GM19239 (cell line): Measurements from ENCODE around the gene MRPS2.

ENCODE experiments used
- DNase-seq: peaks from one replicate; pipeline ENCODE4 v3.0.0; 2011; ENCODE audit warnings: low spot score; ENCODE audit not compliant: insufficient read length
- FAIRE-seq: peaks from 2 replicates; lab custom pipeline; 2011; peaks lifted over from hg19 to GRCh38; lab: Jason Lieb, UNC

Gene MRPS2

DNA sequence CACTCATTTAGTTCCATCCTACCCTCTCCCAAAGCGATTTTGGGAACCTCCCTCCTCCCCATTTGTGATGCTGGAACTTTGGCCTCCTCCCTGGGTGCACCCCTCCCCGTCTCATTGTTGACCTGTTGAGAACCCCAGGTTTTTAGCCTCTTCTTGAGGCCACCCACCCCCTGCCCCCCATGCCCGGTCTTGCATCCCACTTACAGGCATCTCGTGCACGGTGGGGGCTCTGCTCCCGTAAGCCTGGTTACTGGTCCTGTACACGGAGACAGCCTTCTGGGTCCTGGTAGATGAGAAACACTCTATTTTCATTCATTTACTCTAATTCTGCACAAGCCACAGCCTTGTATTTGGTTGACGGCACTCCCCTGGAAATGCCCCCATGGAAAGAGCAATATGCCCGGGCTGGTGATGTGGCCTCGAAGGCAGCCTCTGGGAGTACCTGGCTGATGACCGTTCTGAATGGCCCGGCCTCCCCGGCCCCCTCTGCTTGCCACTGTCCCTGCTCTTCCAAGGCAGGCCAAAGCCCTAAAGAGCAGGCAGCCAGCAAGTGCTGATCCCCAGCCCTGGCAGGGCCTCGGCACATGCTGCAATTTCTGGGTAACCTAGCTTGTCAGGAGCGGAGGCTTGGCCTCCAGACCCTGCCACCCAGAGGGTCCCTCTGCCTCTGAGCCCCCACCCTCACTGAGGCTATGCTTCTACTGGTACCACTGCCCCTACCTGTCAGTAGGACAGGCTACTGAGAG lies 1.9 kb upstream of the MRPS2 start:
- no peak for DNase-seq
- FAIRE-seq, result no peak

DNA sequence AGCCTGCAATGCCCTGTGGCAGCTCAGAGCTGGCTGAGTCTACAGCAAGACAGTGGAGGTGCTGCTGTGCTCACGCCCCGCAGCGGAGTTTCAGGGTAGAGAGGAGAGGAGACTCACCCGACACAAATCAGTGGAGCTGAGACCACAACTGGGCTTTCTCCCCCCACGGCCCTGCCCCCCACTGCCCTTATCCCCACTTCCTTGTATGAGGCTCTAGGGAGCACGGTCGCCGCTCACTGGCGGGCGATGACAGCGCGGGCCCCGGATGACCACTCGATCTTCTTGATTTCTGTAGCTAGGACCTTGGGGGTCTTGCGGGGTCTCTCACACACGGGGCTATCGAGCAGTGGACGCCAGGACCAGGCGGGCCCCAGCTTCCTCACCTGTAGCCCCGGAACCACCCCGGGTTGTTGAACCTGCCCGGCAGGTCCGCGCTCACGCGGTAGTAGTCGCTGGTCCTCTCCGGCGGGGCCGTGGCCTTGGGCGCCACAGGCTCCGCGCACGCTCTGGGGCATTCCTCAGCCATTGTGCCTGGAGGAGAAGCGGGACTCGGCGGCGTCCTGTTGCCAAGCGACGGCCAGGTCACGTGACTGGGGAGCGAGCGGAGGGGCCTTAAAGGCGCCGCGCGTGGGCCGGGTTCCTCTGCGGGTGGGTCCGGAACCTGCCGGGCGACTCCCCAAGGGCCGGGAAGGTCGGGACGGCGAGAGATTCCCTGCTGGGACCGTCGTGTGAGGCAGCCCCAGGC lies 984 bp upstream of the MRPS2 start:
- DNase-seq (peak; percentile 89), FAIRE-seq (peak; percentile 86)

DNA sequence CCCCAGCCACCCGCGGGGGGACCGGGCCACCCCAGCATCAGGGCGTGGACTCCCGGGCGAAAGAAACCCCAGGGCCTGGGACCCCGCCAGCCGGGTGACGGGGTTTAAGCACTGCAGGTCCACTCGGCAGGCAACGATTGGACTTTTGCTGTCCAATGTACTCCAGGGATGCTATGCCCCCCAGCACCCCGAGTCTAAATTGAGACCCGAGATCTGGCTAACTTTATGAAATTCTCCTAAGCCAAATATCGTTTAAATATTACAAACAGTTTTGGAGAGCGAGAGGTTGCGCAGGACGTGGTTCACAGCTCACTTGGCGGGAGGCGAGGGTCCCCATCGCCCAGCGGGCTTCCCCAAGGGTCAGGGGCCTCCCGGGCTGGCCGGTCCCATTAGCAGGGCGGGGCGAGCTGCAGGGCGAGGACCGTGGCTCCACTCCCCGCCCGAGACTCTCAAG lies 384 bp upstream of the MRPS2 start:
- DNase-seq, result no peak

DNA sequence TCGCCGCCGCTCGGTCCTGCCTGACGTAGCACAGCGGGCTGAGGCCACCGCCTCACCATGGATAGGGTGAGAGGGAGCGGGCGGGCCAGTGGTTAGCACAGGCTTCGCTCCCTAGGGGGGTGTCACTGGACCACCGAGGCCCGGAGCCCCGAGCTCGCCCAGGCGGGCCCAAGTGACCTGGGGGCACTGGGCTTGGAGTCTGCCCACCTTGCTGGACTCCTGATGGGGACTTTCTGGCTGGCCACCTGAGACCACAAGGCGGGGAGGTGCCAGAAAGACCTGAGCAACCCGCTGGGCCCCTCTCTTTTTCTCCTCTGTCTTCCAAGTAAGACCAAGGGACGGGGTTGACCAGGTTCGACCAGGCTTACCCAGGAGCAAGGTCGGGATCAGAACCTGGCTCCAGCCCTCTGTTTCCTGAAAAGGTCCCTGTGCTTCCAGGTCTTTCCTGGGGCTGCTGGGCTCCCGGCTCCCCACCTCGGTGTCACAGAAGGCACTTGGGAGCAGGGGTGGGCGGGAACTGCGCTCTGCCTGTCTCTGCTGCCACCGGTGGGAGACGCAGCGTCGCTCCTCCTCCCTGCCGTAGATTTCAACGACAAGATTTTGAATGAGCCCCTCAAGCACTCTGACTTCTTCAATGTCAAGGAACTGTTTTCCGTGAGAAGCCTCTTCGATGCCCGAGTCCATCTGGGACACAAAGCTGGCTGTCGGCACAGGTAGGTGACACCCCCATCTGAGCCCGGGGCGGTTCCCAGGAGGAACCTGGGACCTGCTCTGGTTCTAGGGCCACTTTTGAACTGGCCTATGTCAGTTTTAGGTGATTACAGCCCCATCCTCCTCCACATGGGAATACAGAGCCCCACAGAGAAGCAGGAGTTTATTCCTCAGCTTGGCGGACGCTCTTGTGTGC lies 1.0 kb downstream of the MRPS2 start:
- FAIRE-seq (peak; percentile 68), DNase-seq (peak; percentile 83)

More for the DNA sequence above, 384 bp upstream of the MRPS2 start:
- FAIRE-seq, result no peak

DNA sequence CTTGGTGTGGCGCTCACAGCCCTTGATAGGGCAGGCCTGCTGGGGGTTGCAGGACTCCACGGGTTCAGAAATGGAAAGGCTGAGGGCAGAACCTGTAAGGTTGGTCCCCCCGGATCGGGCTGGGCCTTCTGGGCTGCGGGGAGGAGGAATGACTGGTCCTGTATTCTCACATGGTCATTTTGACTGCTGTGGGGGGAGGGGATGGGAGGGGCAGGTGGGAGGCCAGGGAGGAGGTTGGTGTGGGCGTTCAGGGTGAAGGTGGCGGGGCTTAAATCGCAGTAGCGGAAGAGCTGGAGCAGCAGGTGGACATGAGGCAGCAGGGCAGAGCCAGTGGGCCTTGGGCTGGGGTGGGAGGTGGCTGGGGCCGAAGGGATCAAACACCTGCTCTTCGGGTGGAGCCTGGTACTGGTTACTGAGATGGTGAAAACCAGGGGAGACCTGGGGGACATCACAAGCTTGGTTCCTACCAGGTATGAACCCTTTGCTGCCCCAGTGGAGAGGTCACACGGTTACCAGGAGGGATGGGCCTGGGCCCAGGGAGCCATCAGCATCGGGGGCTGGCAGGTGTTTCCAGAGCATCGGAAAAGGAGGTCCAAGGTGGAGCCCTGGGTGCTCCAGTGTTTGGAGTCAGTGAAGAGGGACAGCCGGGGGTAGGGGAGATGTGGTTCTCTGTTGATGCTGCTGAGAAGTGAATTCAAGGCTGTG lies 1.8 kb downstream of the MRPS2 start:
- FAIRE-seq (no peak), DNase-seq (no peak)

DNA sequence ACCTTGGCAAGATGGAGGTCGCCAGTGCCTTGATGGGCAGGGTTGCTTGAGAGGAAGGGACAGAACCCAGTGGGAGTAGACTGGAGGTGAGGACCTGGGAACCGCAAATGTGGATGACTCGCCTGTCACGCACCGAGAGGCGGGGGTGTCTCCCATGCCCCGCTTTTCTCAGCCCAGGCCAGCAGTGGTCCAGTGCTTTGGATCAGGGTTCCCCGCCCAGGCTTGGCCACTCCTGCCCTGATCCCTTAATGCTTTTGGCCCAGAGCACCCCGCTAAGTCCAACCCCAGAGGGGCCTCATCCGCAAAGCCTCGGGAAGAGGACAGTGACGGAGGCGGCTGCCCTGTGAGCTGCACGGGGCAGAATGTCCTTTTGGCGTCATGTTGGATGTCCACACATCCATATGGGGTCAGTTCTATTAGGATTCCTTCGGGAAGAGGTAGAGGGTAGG lies 2.4 kb downstream of the MRPS2 start:
- DNase-seq (no peak), FAIRE-seq (no peak)

DNA sequence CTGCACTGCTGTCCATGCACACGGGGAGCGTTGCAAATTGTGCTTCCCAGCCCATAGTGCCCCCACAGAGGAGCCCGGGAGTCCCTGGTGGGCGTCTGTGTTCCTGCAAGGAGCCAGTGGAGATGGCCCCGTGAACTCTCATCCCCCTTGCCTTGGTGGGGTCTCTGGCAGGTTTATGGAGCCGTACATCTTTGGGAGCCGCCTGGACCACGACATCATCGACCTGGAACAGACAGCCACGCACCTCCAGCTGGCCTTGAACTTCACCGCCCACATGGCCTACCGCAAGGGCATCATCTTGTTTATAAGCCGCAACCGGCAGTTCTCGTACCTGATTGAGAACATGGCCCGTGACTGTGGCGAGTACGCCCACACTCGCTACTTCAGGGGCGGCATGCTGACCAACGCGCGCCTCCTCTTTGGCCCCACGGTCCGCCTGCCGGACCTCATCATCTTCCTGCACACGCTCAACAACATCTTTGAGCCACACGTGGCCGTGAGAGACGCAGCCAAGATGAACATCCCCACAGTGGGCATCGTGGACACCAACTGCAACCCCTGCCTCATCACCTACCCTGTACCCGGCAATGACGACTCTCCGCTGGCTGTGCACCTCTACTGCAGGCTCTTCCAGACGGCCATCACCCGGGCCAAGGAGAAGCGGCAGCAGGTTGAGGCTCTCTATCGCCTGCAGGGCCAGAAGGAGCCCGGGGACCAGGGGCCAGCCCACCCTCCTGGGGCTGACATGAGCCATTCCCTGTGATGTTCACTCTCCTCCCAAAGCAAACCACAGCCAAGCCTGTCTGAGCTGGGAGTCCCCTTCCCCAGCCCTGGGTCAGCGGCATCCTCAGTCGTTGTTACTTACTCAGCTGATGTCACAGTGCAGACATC lies 3.1 kb downstream of the MRPS2 start:
- no peak for FAIRE-seq
- DNase-seq, result no peak

DNA sequence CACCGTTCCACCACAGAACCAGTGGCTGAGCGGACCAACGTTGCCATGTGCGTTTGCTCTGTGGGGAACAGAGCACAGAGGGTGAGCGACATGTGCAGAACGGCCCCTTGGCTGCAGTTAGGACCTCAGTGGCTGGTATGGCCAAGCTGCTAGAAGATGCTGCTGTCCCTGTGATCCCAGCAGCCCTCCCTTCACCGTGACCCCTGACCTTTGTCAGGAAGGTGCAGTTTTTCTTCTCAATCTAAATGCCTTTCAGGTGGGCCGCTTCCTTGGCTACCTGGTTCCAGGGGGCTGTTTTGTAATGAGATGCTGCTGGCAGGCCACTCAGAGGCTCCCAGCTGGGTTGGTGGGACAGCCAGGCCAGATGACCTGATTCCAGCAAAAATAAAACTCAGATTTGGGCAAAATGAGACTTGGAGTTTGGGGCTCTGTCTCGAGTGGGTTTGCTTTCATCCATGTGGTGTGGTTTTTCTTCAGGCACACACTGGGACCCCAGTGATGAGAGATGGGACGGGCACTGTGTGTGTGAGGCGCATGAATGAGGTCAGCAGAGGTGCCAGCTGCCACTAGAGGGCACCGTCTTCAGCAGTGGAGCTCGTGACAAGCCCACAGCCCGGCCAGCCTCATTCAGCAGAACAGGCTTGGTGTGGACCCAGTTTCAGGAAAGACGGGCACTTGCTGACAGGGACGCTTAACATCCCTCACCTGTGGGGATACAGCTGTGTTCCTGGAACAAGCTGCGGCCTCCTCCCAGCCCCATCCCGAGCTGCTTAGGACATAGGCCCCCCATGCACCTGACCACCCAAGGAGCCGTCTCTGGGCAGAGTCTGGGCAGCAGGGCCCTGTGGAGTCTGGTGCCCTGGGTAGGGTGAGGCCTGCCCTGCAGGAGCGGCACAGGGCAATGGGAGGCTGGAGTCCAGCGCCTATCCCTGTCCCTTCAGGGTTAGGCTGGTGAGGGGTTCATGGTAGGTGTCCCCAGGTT lies 4.1 kb downstream of the MRPS2 start:
- FAIRE-seq, result no peak

DNA sequence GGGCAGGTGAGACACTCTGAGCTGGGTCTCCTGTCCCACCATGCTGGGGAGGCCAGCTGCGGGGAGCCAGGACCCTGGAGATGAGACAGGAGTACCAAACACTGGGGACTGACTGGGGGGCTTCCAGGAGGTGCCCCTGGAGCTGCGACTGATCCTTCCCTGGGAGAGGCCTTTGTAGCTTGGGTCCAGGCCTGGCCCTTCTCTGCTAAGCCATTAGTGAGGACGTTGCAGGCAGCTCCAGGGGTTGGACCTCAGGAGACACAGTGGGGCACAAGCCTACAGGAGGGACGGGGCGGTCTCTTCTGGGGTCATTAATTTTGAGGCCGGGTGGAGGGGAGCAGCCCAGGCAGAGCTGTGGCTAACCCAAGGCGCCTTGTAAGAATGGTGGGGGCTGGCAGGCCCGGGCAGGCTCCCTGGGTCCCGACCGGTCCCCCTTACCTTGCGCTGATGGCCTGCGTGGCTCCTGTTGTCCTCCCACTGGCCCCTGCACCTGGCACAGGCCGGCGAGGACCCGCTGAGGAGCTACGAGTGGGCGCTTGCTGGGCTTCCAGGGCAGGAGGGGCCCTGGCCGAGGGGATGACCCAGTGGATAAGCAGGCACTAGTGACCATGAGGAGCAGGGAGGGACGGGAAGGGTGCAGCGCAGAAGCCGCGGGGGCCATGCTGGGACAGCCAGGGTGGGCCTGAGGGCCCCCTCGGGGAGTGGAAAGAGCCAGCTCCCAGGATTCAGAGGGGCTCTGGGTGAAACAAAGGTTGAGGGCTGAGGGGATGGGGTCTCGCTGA lies 5.1 kb downstream of the MRPS2 start:
- DNase-seq, result no peak
- FAIRE-seq, result no peak

More for the DNA sequence above, 4.1 kb downstream of the MRPS2 start:
- DNase-seq, result peak; percentile 67

DNA sequence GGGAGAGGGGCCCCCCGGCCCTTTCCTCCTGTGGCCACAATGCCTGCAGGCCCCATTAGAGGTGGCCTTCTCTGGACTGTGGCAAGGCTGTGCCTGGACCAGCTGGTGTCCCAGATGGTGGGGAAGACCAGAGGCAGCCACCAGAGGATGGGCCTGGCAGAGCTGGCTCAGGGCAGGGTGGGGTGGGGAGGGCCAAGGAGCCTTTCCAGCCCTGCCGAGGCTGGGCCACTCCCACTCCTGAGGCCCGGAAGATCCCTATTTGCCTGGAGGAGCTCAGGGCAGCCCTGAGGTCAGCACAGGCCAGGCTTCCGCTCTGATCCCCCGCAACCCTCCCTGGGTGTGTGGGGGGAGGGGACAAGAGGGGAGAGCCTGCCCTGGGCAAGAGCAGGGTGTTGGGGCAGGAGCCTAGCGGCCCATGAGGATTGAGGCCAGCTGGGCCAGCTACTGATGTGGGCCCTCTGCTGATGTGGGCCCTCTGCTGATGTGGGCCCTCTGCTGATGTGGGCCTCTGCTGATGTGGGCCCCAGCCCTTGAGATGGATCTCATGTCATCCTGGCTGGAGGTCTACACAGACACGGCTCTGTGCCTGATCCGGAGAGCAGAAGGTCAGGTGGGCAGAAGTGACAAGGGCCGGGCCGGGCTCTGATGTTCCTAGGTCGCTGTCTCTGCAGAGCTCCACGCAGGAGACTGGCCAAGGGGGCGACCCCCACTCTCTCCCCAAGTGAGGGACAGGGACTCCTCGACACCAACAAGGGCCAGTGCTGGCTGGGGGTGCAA lies 6.0 kb downstream of the MRPS2 start:
- no peak for DNase-seq

DNA sequence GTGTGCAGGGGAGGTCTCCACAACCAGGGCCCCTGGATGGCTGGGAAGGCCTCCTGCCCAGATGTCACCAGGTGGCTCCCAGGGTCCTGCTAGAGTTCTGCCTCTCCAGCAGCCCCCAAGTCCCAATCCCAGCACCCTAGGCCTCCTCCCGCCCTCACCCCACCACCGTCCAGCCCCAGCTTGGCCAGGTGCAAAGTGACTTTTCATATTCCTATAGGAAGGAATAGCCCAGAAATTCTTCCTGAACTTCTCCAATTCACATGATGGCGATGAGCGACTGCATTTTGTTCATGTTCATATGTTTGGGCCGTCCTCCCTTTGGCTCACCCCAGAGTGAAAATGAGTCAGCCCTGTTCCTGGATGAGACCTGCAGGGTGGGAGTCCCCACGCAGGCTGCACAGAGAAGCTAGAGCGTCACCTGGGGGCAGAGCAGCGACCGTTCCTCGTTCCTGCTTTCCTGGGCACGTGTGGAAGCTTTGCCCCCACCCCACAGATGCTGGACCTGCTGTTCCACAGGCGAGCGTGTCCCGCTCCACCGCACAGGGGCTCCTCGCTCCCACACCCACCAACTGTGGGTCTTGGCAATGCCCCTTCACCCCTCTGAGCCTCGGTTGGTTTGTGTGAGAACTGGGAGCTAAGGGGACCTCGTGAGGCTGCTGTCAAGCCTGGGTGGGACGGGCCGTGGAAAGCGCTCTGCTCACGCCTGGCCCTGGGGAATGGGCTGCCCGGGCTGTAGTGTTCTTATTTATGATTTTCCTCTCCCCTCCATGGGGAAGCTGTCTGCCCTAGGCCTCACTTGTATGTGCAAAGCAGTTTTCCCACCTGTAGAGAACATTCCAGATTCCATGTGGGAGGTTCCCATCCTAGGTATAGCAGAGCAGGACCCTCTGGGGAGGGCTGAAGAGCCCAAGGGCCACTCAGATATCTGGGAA lies 6.9 kb downstream of the MRPS2 start:
- DNase-seq (no peak), FAIRE-seq (no peak)

More for the DNA sequence above, 6.0 kb downstream of the MRPS2 start:
- FAIRE-seq, result no peak

DNA sequence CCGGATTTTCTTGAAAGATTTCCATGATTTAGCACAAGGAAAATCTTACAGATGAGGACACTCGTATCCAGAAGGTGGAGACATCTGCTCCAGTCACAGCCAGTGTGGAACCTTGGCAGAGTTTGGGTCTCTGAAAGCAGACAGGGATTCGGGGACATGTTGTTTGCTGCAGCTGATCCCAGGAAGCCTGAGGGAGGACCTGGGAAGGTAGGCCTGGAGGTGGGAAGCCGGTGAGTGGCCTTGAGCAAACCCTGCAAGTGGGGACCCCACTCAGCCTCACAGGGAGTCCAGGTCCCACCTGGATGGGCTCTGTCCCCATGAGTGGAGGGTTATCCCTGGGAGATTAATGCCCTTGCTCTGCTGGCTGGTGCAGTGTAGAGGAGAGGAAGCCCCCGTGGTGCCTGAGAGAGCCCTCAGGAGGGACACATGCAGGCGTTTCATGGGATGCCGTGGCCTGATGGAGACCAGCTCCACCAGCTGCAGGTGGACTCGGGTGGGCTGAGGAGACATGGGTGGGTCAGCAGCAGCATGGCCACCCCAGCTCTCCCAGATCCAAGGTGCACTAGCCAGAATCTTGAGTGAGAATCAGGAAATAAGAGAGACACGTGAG lies 7.8 kb downstream of the MRPS2 start:
- DNase-seq, result no peak
- no peak for FAIRE-seq

DNA sequence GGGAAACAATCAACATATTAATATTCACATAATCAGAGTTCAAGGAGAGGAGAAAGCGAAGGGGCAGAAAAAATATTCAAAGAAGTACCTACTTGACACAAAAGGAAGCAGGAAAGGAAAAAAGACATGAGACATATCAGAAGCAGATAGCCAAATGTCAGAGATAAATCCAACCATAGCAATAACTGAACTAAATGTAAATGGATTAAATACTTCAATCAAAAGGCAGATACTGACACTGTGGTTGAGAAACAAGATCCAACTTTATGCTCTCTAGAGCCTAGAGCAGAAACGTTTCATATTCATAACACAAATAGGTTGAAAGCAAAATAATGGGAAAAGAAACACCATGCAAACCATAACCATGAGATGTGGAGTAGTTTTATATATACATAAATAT lies 9.0 kb downstream of the MRPS2 start:
- no peak for FAIRE-seq
- no peak for DNase-seq

DNA sequence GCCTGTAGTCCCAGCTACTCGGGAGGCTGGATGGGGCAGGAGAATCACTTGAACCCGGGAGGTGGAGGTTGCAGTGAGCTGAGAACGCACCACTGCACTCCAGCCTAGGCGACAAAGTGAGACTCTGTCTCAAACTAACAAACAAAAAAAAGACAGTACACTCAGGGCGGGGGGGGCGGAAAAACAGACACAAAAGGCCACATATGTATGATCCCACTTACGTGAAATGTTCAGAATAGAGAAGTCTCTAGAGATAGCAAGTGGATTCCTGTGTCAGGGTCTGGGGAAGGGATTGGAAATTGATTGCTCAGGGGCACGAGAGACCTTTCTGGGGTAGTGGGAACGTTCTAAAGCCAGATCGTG lies 11.7 kb downstream of the MRPS2 start:
- DNase-seq, result no peak
- FAIRE-seq, result no peak

DNA sequence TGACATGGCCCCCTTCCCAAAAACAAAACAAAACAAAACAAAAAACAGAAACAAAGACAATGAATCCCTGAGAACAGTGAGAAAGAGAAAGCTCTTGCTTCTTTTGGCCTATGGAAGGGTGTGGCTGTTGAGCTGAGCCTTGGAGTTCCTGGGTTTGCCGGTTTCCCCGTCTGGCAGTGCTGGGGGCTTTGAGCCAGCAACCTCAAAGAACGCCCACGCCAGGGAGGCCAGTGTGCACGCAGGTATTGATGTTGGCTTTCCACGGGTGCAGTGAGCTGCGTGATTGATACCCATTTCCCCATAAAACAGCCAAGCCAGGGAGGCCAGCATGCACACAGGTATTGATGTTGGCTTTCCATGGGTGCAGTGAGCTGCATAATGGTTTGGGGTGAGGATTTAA lies 12.4 kb downstream of the MRPS2 start:
- FAIRE-seq, result no peak
- DNase-seq, result no peak
